ENCODE measurements around the gene C4B.
"Not testable (repeated sequence)": the region's sequence is repeated elsewhere in the genome, so short reads cannot be mapped to it uniquely, and the experiment has no call there.

Gene C4B

DNA sequence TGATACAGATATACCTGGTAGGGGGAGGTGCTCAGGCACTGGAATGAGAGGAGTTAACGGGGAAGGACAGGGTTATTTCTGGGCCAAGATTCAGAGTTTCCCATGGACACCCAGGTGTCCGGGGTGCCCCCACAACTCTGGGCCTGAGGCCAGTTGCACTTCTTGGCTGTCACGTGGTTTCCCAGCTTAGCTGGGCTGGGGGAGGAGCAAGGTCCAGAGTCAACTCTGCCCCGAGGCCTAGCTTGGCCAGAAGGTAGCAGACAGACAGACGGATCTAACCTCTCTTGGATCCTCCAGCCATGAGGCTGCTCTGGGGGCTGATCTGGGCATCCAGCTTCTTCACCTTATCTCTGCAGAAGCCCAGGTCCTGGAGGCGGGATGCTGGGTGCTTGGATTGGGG, at the start of gene C4B:
Gene C4B (plus strand): TSS at position 249 of the 400 bp plus-strand sequence. CDS start 51 bp downstream, at position 300.
- DNase-seq, result not testable (repeated sequence)

DNA sequence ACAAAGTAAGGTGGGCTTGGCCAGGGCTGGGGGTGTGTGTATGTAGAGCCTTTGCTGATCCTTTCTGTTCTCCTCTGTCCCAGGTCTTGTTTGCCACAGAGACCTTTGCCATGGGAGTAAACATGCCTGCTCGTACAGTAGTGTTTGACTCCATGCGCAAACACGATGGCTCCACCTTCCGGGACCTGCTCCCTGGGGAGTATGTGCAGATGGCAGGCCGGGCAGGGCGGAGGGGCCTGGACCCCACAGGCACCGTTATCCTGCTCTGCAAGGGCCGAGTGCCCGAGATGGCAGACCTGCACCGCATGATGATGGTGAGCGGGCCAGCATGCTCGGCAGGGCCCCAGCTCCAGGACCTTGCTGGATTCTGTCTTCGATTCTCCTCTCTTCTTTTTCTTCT, 48.9 kb upstream of the C4B start:
- DNase-seq, result no peak

DNA sequence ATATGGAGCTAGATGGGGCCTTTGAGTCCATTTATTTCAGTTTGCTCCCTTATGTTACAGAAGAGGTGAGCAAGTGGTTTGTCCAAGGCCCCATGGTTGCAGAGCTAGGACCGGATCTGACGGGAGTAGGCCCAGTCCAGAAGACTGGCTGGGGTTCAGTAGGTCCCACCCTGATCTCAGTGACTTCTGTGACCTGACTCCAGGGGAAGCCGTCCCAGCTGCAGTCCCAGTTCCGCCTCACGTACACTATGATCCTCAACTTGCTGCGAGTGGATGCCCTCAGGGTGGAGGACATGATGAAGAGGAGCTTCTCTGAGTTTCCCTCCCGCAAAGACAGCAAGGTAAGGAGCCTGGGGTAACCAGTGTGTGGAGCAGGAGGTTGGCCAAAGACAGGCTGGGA, 48.1 kb upstream of the C4B start:
- no peak for DNase-seq

DNA sequence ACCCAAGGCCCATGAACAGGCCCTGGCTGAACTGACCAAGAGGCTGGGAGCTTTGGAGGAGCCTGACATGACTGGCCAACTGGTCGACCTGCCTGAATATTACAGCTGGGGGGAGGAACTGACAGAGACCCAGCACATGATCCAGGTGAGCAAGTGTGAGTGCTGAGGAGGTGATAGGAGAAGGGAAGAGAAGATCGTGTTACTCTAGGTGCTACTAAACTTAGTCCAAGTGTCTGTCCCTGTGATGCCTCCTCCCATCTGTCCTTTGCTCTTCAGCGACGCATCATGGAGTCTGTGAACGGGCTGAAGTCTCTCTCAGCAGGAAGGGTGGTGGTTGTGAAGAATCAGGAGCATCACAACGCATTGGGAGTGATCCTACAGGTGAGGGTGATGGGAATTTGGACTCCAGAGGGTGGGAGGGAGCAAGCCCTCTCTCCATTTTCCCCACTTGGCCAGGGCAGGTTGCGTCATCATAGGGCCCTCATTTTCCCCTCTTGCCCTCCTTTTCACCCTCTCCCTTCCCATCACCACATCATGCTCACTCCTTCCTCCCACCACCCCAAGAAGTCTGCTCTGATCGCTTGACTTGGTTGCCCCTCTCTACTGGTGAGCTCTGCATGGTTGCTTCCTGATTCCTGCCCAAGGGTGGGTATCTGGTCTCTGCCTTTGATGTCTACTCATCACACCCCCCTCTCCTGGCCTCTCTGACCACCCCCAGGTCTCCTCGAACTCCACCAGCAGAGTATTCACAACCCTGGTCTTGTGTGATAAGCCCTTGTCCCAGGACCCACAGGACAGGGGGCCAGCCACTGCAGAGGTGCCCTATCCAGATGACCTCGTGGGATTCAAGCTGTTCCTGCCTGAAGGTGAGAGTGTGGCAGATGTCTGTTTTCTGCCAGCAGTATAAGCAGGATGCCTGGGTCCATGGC, 47.3 kb upstream of the C4B start:
- no peak for DNase-seq

DNA sequence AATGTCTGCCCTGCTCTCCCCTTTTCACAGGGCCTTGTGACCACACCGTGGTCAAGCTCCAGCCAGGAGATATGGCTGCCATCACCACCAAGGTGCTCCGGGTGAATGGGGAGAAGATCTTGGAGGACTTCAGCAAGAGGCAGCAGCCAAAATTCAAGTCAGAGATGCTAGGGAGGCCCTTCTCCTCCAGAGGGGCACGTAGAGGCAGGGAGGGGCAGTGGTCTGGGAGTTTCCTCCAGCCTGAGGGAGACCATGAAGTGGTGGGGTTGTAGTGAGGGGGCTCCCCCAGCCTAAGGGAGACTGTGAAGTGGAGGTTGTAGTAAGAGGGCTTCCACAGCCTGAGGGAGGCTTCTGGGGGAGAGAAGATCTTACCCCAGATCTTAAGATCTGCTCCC, 46.7 kb upstream of the C4B start:
- no peak for DNase-seq

DNA sequence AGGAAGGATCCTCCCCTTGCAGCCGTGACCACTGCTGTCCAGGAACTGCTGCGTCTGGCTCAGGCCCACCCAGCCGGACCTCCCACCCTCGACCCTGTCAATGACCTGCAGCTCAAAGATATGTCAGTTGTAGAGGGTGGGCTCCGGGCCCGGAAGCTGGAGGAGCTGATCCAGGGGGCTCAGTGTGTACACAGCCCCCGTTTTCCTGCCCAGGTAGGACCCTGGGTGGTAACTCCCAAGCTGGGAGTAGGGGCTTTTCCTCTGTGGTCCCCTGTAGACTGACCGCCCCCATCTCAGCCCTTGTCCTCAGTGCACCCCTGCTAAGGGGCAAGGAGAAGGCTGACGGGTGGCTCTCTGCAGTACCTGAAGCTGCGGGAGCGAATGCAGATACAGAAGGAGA, 46.3 kb upstream of the C4B start:
- DNase-seq, result no peak

DNA sequence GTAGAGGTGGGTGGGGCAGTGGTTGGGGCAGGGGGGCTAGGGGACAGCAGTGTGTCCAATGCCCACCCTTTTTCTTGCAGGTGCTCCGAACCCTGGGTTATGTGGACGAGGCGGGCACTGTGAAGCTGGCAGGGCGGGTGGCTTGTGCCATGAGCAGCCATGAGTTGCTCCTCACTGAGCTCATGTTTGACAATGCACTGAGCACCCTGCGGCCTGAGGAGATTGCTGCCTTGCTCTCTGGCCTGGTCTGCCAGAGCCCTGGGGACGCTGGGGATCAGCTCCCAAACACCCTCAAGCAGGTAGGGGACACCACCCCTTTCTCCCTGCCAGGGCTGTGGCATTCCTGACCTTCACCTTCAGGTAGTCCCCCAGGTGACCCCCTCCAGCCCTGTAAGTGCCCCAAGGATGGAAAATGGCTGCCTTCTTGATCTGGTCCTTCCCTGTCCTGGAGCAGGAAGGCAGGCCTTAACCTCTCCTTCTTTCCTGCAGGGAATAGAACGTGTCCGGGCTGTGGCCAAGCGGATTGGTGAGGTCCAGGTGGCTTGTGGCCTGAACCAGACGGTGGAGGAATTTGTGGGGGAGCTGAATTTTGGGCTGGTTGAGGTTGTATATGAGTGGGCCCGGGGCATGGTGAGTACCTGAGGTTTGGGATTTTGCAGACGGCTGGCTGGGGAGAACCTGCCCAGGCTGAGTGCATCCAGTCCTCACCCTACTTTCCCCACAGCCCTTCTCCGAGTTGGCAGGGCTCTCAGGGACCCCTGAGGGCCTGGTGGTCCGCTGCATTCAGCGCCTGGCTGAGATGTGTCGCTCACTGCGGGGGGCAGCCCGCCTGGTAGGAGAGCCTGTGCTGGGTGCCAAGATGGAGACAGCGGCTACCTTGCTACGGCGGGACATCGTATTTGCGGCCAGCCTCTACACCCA, 45.5 kb upstream of the C4B start:
- DNase-seq, result no peak

DNA sequence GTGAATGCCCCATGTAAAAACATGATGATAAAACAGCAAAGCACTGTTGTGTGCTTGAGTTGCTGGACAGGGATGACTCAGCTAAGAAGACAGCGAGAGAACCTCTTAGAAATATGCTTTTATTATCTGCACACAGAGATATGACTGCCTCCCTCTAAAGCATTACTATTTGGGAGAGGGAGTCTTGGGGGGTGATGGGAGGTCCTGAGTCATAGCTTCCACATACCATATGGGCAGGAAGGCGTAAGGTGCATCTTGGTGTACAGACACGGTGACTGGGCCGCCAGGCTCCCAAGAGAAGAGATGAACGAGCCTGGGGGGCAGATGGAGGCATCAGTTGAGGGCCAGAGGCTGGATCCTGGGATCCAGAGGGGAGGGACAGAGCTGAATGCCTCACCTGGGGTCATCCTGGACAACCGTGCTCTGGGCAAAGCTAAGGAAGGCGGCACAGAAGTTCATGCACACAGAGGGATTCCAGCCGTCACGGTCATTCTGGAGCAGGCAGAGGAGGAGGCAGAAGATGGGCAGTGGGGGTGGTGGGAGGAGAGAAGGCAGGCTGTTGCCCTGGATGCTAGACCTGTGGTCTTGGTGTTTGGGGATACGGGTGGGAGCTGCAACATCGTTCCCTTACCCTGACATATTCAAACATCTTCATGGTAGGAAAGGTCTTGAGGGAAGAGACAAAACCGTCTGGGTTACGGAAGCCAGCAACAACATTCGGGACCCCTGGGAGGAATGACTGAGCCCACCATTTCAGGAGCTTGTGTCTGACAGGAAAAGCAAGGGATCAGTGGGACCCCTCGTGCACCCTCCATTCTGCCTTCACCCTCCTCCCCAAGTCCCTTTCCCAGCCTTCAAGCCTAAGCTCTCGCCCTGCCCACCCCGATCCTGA, 44.6 kb upstream of the C4B start:
- no peak for DNase-seq

DNA sequence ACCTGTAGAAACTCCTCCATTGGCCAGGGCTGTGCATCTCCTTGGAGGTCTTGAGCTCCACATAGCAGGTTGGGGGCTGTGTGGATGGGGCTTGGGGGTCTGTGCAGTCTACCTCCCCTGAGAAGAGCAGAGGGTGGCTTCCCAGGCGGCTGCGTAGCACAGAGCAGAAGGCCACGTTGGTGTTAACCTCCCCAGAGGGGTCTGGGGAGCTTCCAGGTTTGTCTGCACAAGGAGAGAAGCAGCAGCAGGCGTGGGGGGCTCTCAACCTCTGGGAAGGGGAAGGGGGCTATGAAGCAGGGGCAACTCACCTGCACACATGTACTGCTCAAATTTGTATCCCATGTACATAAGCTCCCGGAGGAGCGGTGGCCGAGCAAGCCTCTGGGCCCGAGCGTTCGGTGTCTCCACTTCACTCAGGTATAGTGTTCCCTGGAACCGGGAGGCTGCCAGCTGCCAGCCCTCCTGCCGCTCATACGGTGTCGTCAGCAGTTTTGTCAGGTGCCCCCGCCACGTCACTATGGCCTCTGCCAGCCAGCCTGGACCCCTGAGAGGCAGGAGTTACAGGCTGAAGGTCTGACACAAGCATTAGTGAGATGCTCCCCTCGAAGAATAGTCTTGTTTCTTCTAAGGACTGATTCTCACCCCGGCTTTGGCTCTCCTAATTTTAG, 43.9 kb upstream of the C4B start:
- DNase-seq, result no peak

DNA sequence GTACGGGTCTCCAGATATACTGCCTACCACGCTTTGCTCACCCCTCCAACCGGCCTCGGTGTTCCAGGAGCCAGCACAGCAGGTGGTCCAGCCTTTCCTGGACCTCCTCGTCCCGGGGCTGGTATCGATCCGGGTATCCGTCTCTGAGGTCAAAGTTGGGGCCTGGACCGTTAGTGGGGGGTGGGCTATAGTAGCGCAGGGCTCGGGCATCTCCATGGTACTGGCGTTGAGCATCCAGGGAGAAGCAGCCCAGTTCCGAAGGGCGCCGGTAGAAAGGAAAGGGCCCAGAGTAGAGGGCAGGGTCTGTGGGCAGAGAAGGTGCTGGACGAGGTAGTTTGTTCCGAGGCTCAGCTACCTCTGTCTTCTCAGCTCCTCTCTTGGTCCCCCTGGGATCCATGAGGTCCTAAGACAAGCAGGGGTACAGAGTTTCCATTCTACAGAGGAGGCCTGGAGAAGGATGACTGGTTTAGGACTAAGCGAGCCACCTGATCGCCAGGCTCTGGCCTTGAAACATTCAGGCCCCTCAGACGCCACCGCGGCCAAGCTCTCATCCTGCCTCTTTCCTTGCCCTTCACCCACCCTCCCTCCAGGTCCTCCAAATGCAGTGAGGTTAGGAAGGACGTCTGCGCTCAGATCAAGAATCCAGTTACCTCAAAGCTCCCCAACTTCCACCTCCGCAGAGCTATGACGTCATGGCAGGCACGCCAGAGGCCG, 43.2 kb upstream of the C4B start:
- no peak for DNase-seq

DNA sequence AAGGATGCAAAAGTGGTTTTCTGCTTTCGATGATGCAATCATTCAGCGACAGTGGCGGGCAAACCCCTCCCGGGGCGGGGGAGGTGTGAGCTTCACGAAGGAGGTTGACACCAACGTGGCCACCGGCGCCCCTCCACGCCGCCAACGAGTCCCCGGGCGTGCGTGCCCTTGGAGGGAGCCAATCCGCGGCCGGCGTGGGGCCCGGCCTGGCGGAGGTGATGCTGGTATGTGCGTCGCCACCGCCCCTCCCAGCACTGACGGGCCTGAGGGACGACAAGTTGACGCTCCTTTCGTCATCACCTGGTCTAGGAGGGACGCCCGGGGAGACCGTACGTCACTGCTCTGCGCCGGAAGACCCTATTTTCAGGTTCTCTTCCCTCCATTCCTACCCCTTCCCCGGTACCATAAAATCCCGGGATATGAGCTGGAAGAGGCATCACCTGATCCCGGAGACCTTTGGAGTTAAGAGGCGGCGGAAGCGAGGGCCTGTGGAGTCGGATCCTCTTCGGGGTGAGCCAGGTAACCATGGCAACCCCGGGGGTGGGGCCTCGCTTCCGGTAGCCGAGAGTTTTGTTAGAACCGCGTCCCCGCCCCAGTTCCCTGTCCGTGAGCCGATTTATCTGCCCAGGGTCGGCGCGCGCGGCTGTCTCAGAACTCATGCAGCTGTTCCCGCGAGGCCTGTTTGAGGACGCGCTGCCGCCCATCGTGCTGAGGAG, 42.4 kb upstream of the C4B start, which contains the start of gene DXO:
Gene DXO (minus strand): TSS at position 146 of the 716 bp plus-strand sequence. CDS start 463 bp downstream, outside the sequence.
- peak; percentile 97 for DNase-seq

DNA sequence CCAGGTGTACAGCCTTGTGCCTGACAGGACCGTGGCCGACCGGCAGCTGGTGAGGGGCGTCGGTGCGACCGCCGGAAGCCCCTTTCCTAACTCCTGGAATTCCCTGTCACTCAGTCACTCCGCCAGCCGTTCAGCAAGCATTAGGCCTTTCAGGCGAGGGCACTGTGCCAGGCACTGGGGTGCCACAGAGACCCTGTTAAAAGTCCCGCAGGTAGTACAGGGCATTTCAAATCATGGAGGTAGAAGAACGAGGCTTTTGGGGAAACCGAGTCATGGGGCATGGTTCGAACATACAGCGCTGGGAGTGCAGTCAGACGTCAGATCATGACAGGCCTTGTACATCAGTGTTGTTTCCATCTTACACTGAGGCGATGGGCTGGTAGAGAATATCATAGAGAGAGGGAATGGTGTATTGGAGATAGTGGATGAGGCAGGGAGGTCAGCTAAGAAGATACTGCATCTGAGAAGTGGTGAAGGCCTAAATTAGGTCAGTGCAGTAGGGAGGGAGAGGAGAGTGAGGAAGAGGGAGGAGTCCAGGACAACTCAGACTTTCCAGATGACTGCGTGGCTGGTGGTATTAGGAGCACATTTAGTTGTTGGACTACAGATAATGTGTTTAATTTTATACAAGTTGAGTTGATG, 41.8 kb upstream of the C4B start:
- DNase-seq, result no peak

DNA sequence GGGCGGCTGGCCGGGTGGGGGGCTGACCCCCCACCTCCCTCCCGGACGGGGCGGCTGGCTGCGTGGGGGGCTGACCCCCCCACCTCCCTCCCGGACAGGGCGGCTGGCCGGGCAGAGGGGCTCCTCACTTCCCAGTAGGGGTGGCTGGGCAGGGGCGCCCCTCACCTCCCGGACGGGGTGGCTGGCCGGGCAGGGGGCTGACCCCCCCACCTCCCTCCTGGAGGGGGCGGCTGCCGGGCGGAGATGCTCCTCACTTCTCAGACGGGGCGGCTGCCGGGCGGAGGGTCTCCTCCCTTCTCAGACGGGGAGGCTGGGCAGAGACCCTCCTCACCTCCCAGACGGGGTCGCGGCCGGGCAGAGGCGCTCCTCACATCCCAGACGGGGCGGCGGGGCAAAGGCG, 38.5 kb upstream of the C4B start:
- not testable (repeated sequence) for DNase-seq

DNA sequence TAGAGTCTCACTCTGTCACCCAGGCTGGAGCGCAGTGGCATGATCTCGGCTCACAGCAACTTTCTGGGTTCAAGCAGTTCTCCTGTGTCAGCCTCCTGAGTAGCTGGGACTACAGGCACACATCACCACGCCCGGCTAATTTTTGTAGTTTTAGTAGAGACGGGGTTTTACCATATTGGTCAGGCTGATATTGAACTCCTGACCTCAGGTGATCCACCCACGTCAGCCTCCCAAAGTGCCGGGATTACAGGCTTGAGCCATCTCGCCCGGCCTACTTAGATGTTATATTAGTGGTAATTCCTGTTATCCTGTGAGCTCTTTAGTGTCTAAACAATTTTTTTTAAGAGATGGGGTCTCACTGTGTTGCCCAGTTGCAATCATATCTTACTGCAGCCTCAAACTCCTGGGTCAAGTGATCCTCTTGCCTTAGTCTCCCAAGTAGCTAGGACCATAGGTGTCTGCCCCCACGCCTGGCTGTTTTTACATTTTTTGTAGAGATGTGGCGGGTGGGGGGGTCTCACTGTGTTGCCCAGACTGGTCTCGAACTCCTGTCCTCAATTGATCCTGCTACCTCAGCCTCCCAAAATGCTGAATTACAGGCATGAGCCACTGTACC, 36.7 kb upstream of the C4B start:
- DNase-seq, result no peak

DNA sequence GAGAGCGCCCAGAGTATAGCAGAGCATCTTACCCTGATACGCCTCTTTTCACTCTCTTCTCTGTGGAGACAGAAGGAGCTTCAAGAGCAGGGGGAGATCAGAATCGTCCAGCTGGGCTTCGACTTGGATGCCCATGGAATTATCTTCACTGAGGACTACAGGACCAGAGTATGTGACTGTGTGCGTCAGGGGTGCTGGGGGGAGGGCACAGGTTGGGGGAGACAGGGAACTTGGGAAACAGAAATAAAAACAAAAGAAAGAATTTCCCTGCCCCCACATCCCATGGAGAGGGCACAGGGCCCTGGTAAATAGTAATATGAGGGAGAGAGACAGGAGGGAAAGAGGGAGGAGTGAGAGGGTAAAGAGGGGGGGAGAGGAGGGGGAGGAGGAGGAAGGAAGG, 35.8 kb upstream of the C4B start:
- DNase-seq, result no peak

DNA sequence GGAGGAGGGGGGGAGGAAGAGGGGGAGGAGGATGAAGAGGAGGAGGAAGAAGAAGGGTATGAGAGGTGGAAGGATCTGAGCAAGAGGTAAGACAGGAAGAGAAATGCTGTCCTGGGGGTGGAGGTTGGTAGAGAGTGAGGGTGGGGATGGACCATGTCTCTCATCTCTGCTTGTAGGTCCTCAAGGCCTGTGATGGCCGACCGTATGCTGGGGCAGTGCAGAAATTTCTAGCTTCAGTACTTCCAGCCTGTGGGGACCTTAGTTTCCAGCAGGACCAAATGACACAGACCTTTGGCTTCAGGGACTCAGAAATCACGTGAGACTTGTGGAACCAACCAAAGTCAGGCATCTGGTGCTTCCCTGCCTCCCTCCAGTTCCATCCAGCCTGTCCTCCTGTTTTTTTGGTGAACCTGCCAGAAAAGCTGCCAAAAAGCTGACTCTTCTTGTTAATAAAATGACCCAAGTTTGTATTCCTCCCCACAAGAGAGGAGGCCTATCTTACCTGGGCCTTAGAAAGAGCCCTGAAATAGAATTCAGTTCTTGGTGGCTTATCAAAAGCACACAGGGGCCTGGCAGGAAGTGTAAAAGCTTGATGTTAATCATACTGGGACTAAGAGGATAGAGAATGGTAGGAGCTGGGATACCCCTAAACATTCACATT, 35.2 kb upstream of the C4B start:
- no peak for DNase-seq

DNA sequence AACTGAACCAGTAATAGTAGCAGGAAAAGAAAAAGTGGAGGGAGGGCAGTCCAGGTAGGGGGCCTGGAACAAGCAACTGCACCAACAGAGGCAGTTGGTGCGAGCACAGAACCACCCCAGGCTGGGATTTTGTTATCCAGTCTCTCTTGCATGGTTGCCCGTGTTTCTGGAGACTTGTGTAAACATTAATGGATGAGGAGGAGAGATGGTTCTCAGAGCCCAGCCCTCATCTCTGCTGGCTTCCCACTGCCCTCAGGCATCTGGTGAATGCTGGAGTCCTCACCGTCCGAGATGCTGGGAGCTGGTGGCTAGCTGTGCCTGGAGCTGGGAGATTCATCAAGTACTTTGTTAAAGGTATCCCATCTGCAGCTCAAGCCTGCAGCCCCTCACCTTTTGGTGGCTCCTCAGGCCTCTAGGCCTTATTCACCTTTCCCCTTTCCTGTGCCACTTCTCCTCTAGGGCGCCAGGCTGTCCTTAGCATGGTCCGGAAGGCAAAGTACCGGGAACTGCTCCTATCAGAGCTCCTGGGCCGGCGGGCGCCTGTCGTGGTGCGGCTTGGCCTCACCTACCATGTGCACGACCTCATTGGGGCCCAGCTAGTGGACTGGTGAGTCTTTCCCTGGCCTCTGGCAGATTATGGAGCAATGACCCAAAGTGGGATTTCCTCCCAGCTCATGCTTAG, 34.3 kb upstream of the C4B start:
- DNase-seq, result not testable (repeated sequence)

DNA sequence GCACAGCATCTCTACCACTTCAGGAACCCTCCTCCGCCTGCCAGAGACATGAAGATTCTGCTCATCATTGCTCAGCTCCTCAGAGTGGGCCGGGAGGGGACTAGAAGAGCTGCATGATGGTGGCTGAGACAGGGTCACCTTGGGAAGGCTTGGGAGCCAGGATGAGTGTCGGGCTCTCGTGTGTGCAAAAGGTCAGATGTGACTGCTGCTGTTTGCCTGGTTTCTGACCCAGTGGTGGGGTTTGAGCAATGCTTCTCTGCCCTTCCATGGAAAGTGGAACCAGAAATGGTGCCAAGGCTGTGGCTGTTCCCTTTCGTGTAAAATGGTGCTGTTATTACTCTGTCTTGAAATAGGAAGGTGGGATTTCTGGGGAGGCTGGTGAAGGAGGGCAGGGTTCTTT, 33.6 kb upstream of the C4B start:
- DNase-seq, result not testable (repeated sequence)
